GM19043 (cell line): ENCODE data around the gene WDR6.

Source experiments
- ATAC-seq: cut with Tn5 transposase; IDR thresholded peaks from one replicate; pipeline ENCODE4 v1.9.1; 2021; ENCODE audit warnings: low read depth; ENCODE audit not compliant: unreplicated experiment

WDR6 gene

DNA sequence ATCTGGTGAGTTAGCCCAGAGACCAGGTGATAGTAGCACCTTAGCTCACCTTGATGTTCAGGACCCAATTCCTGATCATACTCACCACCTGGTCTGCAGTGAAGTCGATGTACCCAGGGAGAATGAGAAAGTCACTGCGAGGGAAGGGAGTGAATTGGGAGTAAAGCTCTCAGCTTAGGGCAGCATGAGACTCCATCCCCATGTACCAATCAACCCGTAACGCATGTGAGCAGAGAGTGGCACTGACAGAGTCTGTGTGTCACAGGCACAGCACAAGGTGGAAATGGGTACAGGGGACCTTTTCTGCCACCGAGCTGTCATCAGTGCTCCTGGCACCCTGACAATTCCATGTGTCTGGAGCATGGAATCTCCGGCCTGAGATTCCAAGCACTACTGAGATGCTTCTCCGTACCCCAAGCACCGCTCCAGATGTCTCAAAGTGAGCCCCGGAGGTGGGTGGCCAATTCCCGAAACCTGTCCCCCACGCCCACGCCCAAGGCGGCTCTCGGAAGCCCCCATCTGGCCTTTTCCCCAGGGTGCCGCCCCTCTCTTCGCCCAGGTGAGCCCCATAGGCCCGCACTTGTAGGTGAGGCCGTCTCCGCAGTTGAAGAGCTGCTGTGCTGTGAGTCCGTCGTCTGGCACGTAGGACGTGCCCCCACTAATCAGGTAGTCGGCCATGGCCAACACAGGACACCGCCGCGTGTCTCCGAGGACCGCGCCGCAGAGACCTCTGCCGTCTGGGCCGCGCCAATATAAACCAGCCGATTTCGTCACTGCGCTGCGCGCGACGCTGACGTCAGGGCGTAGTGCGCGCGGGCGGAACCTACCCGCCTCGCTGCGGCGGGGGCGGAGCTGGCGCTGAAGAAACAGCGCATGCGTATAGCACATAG lies 21.7 kb downstream of the WDR6 start, which contains the start of gene IMPDH2:
Gene IMPDH2 (minus strand): TSS at position 726 of the 890 bp plus-strand sequence. CDS start 48 bp downstream, at position 678.
- ATAC-seq: peak; percentile 90

DNA sequence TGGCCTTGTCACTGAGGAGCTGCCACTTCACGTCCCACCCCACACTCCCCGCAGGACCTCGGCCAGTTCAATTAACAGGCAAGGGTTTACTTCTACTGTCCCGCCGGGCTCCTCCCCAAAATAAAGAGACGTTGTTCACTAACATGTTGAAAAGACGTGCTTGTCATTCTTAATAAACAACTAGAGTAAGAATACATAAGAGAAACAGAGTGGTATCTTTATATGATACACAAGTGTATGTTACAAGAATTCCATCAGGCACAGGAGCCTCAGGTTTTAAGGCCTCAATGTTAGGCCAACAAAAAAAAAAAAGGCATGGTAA lies 22.3 kb downstream of the WDR6 start:
- no peak for ATAC-seq

GRCh38 chr3:49030321-49030720 lies 23.1 kb downstream of the WDR6 start:
- ATAC-seq: no peak

DNA sequence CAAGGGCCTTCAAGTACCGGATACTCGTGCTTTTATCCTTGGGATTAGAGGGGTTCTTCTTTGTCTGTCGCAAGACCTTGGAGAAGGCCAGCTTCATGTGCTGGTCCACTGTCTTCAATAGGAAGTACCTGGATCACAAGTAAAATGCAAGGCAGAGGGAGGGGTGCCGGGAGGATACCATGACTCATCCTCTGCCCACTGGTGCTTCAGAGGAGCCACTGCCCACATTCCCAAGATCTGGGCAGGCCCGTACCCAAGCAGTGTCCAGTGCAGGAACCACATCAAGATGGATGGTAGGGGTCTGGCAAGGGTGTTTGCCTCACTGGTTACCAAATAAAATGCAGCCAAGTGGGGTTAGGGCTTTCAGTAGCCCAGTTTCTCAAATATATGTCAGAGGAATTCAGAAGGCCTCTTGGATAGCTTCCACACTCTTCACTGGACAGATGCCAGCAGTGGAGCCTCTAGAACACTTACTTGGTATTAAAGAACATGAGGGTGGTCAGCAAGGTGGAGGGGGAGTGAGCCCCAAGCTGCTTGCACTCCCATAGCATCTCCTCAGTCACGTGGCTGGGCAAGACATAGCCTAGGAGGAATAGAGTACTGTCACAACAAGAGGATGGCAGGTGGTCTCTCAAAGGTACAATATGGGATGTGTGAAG lies 25.6 kb downstream of the WDR6 start:
- ATAC-seq: no peak

DNA sequence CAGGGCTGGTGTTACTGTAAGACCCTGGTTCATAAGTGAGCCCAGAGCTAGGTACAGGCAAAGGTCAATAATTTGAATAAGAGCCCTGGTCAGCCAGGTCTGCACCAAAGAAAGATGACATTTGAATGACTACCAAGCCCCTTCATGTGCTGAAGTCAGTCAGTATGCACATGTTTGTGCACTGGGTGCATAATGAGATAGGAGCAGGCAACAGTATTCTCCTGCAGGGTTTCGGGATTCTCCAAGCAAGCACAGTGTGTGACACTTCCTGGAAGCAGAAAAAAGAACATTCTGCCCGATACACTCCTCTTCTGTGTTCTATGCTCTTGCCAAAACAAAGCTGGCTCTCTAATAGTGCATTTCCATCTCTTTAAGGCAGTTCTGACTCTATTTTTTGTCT lies 27.5 kb downstream of the WDR6 start:
- ATAC-seq: no peak

DNA sequence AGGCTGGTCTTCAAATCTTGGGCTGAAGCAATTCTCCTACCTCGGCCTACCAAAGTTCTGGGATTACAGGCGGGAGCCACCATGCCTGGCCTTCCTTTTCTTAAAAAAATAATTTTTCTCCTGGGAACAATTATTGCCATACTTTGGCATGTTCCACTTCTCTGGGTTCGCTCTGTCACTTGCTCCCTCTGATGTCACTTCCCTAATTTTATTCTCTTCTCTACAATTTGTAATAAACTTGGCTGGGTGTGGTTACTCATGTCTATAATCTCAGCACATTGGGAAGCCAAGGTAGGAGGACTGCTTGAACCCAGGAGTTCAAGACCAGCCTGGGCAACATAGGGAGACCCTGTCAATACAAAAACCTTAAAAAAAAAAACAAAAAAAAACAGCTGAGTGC lies 28.1 kb downstream of the WDR6 start:
- no peak for ATAC-seq

GRCh38 chr3:49053543-49053942 lies 46.4 kb downstream of the WDR6 start:
- ATAC-seq: no peak

DNA sequence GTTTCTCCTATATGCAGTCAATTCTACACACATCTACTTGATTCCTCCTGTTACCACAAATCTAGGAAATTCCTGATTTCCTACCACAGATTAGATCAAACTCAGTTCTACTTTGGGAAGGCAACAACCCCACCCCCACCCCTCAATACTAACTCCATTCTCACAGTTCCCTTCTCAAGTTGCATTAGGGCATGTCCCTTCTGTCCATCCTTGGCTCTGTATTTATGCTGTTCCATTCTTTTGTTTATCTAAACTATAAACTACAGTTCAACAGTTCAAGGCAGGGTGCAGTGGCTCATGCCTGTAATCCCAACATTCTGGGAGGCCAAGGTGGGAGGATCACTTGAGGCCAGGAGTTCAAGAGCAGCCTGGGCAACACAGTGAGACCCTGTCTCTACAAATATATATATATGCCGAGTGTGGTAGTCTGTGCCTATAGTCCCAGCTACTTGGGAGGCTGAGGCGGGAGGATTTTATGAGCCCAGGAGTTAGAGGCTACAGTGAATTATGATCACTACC lies 47.2 kb downstream of the WDR6 start:
- ATAC-seq: no peak

DNA sequence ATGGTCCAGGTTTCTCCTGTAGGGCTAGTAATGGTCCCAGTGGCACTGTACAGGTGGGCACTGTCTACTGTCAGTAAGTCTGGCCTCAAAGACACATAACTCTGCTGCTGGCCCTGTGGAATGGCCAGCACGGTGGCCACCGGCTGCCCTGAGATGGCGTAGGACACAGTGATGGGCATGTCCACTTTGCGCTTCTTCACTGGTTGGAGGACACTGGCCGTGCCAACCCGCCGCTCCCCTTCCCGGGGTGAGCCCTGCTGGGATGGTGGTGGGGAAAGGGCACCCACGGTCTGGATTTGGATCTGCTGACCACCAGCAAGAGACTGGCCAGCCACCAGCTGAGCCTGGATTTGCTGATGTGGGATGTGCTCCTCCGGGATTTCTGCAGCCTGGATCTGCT lies 50.1 kb downstream of the WDR6 start:
- no peak for ATAC-seq

DNA sequence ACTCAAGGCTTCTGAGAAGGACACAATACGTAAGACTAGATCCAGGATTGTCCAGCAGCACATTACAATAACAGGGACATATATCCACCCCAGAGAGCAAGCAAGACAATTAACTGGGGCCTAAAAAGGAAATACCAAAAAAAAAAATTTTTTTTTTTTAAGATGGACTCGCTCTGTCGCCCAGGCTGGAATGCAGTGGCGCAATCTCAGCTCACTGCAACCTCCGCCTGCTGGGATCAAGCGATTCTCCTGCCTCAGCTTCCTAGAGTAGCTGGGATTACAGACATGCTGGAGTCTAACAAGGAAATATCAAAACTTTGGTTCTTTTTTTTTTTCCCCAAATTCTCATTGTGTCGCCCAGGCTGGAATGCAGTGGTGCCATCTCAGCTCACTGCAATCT lies 50.8 kb downstream of the WDR6 start:
- no peak for ATAC-seq
